Endothelial cell of umbilical vein (primary cell): ENCODE results near the gene STK39. TPM values are rescaled to one million over a fixed set of nuclear protein-coding genes. Genes with fewer than 3 reads are reported as not detected.

Experiments used
- BruUV-seq: library from RNA; stranded (reverse); fragments of 400-500 nt; replicated peaks from 2 replicates; lab custom pipeline; 2021; lab: Mats Ljungman, UMichigan
- CTCF ChIA-PET: fragments of 300-600, 350-600 bp; sonication (Branson Sonifier 250); formaldehyde crosslinking; loops from one replicate; lab custom pipeline; 2021; ENCODE audit warnings: antibody characterized with exemption, inconsistent platforms; lab: Charles Lee
- POLR2A ChIA-PET: fragments of 300-600, 350-600 bp; sonication (Branson Sonifier 250); formaldehyde crosslinking; loops from one replicate; lab custom pipeline; 2021; ENCODE audit warnings: antibody characterized with exemption, inconsistent platforms; lab: Charles Lee
- DNase-seq: peaks from one replicate; pipeline ENCODE4 v3.0.0-alpha.2; 2011; ENCODE audit warnings: low read depth, low spot score
- FAIRE-seq: peaks from 2 replicates; lab custom pipeline; 2011; peaks lifted over from hg19 to GRCh38; lab: Jason Lieb, UNC
- H2AFZ ChIP-seq: 2 replicates; pipeline ENCODE4 v1.6.0; 2012; ENCODE audit warnings: low read depth, low read length, control low read depth, inconsistent platforms
- H3K27ac ChIP-seq: 2 replicates; pipeline ENCODE4 v1.5.1; 2011; ENCODE audit warnings: low read depth, mild to moderate bottlenecking, control low read depth, low read length, moderate library complexity; ENCODE audit not compliant: insufficient read depth
- H3K27me3 ChIP-seq, 2 experiments: 2 replicates each; pipeline versions ENCODE4 v1.6.0 to v1.6.1; 2011; ENCODE audit warnings: low read length in 2 of 2, mixed read lengths in 1 of 2; ENCODE audit not compliant: control insufficient read depth in 2 of 2, insufficient read depth in 2 of 2
- H3K36me3 ChIP-seq, 2 experiments: 2 replicates in 1 of 2; 3 replicates in 1 of 2; pipeline ENCODE4 v1.5.1; 2011; ENCODE audit warnings: low read length in 2 of 2, mild to moderate bottlenecking in 1 of 2, moderate library complexity in 1 of 2; ENCODE audit not compliant: control insufficient read depth in 2 of 2, insufficient read depth in 2 of 2; ENCODE audit errors: extremely low read depth in 1 of 2
- H3K4me1 ChIP-seq: 3 replicates; pipeline ENCODE4 v1.5.1; 2011; ENCODE audit warnings: mild to moderate bottlenecking, low read length; ENCODE audit not compliant: control insufficient read depth, insufficient read depth; ENCODE audit errors: extremely low read depth
- H3K4me2 ChIP-seq: 2 replicates; pipeline ENCODE4 v1.6.1; 2011; ENCODE audit warnings: low read length, control low read depth, mixed read lengths; ENCODE audit not compliant: insufficient read depth
- H3K4me3 ChIP-seq, 3 experiments: fragments of 200-600 bp in 1 of 3; sonication (generic), shearing (Covaris generic) in 1 of 3; replicated peaks in 1 of 3; 2 replicates each; pipeline ENCODE4 v1.5.1; 2011 to 2016; ENCODE audit warnings: control low read depth in 3 of 3, low read length in 3 of 3, mild to moderate bottlenecking in 2 of 3, inconsistent platforms in 1 of 3, low read depth in 1 of 3, moderate library complexity in 1 of 3; ENCODE audit not compliant: insufficient read depth in 1 of 3
- H3K79me2 ChIP-seq: 2 replicates; pipeline ENCODE4 v1.6.0; 2012; ENCODE audit warnings: low read length, inconsistent platforms; ENCODE audit not compliant: control insufficient read depth, insufficient read depth
- H3K9ac ChIP-seq: replicated peaks from 2 replicates; pipeline ENCODE3; 2011; ENCODE audit warnings: low read length, control low read depth; ENCODE audit not compliant: insufficient read depth; ENCODE audit errors: extremely low read depth
- H3K9me1 ChIP-seq: replicated peaks from 3 replicates; pipeline ENCODE4 v1.6.0; 2011; ENCODE audit warnings: mild to moderate bottlenecking, low read length; ENCODE audit not compliant: control insufficient read depth, insufficient read depth; ENCODE audit errors: extremely low read depth
- H3K9me3 ChIP-seq: replicated peaks from 2 replicates; pipeline ENCODE4 v1.5.1; 2012; ENCODE audit warnings: low read length, inconsistent platforms; ENCODE audit not compliant: control insufficient read depth, insufficient read depth
- H4K20me1 ChIP-seq: replicated peaks from 2 replicates; pipeline ENCODE3; 2011; ENCODE audit warnings: mild to moderate bottlenecking, low read length; ENCODE audit not compliant: control insufficient read depth, insufficient read depth; ENCODE audit errors: extremely low read depth
- CTCF ChIP-seq, 2 donors: IDR thresholded peaks; 1 replicate in 1 of 2; 2 replicates in 1 of 2; pipeline ENCODE4 v1.5.1; 2011; ENCODE audit warnings: low read length in 2 of 2, mild to moderate bottlenecking in 2 of 2, moderate library complexity in 2 of 2, control low read depth in 1 of 2, inconsistent platforms in 1 of 2, low read depth in 1 of 2; ENCODE audit not compliant: insufficient read depth in 1 of 2; ENCODE audit errors: extremely low read depth in 1 of 2
- EZH2 ChIP-seq: IDR thresholded peaks from 2 replicates; pipeline ENCODE4 v1.6.1; 2012; ENCODE audit warnings: borderline replicate concordance, low read depth, mild to moderate bottlenecking, moderate library complexity, low read length, inconsistent platforms; ENCODE audit not compliant: severe bottlenecking
- FOS ChIP-seq: IDR thresholded peaks from 2 replicates; pipeline ENCODE4 v1.6.1; 2011; ENCODE audit warnings: mild to moderate bottlenecking, low read length, moderate library complexity, borderline replicate concordance; ENCODE audit not compliant: insufficient read depth
- GATA2 ChIP-seq: IDR thresholded peaks from 2 replicates; pipeline ENCODE4 v1.7.0; 2011; ENCODE audit warnings: low read depth, mild to moderate bottlenecking, moderate library complexity, mixed read lengths, low read length; ENCODE audit not compliant: insufficient read length, insufficient read depth
- JUN ChIP-seq: IDR thresholded peaks from 2 replicates; pipeline ENCODE4 v1.6.1; 2011; ENCODE audit warnings: borderline replicate concordance, low read depth; ENCODE audit not compliant: insufficient read length, insufficient read depth
- MAX ChIP-seq: IDR thresholded peaks from 2 replicates; pipeline ENCODE4 v1.6.1; 2011; ENCODE audit not compliant: insufficient read depth, insufficient read length
- MYC ChIP-seq: IDR thresholded peaks from one replicate; pipeline ENCODE4 v1.6.1; 2011; ENCODE audit warnings: mild to moderate bottlenecking, low read depth, low read length
- POLR2A ChIP-seq: IDR thresholded peaks from 2 replicates; pipeline ENCODE4 v1.6.1; 2012; ENCODE audit warnings: low read depth, mild to moderate bottlenecking, control low read depth, low read length
- POLR2AphosphoS5 ChIP-seq: IDR thresholded peaks from 2 replicates; pipeline ENCODE4 v1.6.1; 2012; ENCODE audit warnings: low read depth, mild to moderate bottlenecking, control low read depth, low read length, moderate library complexity; ENCODE audit not compliant: insufficient read depth
- dilution Hi-C: fragments of 300-500 bp; cut with MboI; formaldehyde crosslinking; loops from one replicate; pipeline ENCODE4 v1.15.0; 2019; ENCODE audit warnings: low sequenced_read_pairs; ENCODE audit not compliant: extremely low pct_ligation_motif_present
- intact Hi-C: fragments of 100-400 bp; cut with micrococcal nuclease; formaldehyde crosslinking; loops from one replicate; pipeline ENCODE4 v1.10.0; 2022
- polyA plus RNA-seq, 4 experiments: library from polyadenylated mRNA; depleted of rRNA in 3 of 4; stranded (reverse) in 3 of 4; unstranded in 1 of 4; fragments of >200 nt; gene quantifications; 2 replicates each; pipeline versions ENCODE4 v1.2.1 to v1.2.3, GENCODE V29; 2011 to 2012; ENCODE audit warnings: missing spikeins in 1 of 4
- total RNA-seq: library from RNA; stranded (reverse); gene quantifications from 2 replicates; pipeline ENCODE4 v1.2.3, GENCODE V29; 2021

Gene STK39
- total and polyA plus RNA-seq, 2 donors (not counting 3 experiments of a cell fraction or from before 2014, with no cell fraction given): 4.6 to 13.1 TPM

- intact Hi-C loops: no loop called here
- H3K79me2 ChIP-seq: peaks cover 10% of the 10 kb centered on the region
Measured at GRCh38 chr2:168181825-168182224, 65.6 kb downstream of the STK39 start.

More at GRCh38 chr2:168181825-168182224, 65.6 kb downstream of the STK39 start:
- Histone ChIP-seq H3K9me3 (no peaks in the 10 kb centered on the region), H3K36me3 (no peaks in the 10 kb centered on the region), H3K4me1 (peaks cover 14% of the 10 kb centered on the region), H4K20me1 (no peaks in the 10 kb centered on the region), H3K27me3 (no peaks in the 10 kb centered on the region), H3K9me1 (no peaks in the 10 kb centered on the region), H3K9ac (no peak overlapping the region), H2AFZ (no peak overlapping the region), H3K4me3 (no peak overlapping the region), H3K27ac (no peak overlapping the region), H3K4me2 (no peak overlapping the region)
- TF ChIP-seq GATA2: no peak
- no peak for TF ChIP-seq MAX
- no peak for TF ChIP-seq EZH2
- TF ChIP-seq CTCF (IDR thresholded peaks at IDR 0.05; ENCODE audit: extremely low read depth in 1 of 2, insufficient read depth in 1 of 2, low read depth in 1 of 2, low read length in 2 of 2): no peak
- no peak for TF ChIP-seq MYC
- TF ChIP-seq POLR2A: no peak
- TF ChIP-seq POLR2AphosphoS5: no peak
- TF ChIP-seq JUN: no peak
- TF ChIP-seq FOS: no peak
- ChIA-PET POLR2A (no interaction called here), CTCF (interaction anchor here (2.0 kb wide), 1 partner anchor 63 kb away, joined by 7 read pairs; no protein-coding TSS in a partner anchor)
- no TSS peak for BruUV-seq
- DNase-seq (no peak), FAIRE-seq (no peak)
- dilution Hi-C loops: no loop called here
